Stimulated activated naive CD8-positive, alpha-beta T cell treated with anti-CD3 and anti-CD28 coated beads, Interleukin-15, amount 100 ng/mL, for 72 hours (primary cell): ENCODE data around the gene COL23A1.
A peak's percentile ranks its signal among the peaks of the same experiment; 100 is the strongest.
"Not testable (repeated sequence)": the region's sequence is repeated elsewhere in the genome, so short reads cannot be mapped to it uniquely, and the experiment has no call there.

Experiments
- ATAC-seq: fragments of 150-1000 bp; cut with Tn5 transposase; 2 replicates; pipeline ENCODE4 v1.10.0; 2021; ENCODE audit warnings: mild to moderate bottlenecking, moderate library complexity
- DNase-seq, 2 donors: peaks; one replicate each; pipeline ENCODE4 v3.0.0; 2021 to 2022
- H3K27ac Mint-ChIP-seq, 2 donors: one replicate each; pipeline ENCODE4 v1.8.0; 2022; ENCODE audit warnings: mild to moderate bottlenecking in 2 of 2, mixed read lengths in 2 of 2, moderate library complexity in 2 of 2
- H3K27me3 Mint-ChIP-seq: one replicate; pipeline ENCODE4 v1.8.0; 2022; ENCODE audit warnings: mixed read lengths
- H3K4me1 Mint-ChIP-seq: one replicate; pipeline ENCODE4 v1.8.0; 2022; ENCODE audit warnings: mild to moderate bottlenecking, mixed read lengths
- H3K4me3 Mint-ChIP-seq, 2 donors: one replicate each; pipeline ENCODE4 v1.8.0; 2022; ENCODE audit warnings: mild to moderate bottlenecking in 2 of 2, mixed read lengths in 2 of 2, moderate library complexity in 1 of 2
- H3K9me3 Mint-ChIP-seq, 2 donors: one replicate each; pipeline ENCODE4 v1.8.0; 2022; ENCODE audit warnings: mixed read lengths in 2 of 2

The COL23A1 gene

GRCh38 chr5:178490935-178491652, 99.1 kb downstream of the COL23A1 start:
- Mint-ChIP-seq H3K4me3 (no peak overlapping the region), H3K27me3 (peaks cover 12% of the 10 kb centered on the region), H3K27ac (no peak overlapping the region), H3K9me3 (no peaks in the 10 kb centered on the region), H3K4me1 (no peaks in the 10 kb centered on the region)
- DNase-seq (no peak), ATAC-seq (no peak)

GRCh38 chr5:178489271-178489976, 100.8 kb downstream of the COL23A1 start:
- no peaks in the 10 kb centered on the region for H3K4me1 Mint-ChIP-seq
- H3K9me3 Mint-ChIP-seq, result no peaks in the 10 kb centered on the region
- H3K27me3 Mint-ChIP-seq, result peaks cover 12% of the 10 kb centered on the region
- no peak overlapping the region for H3K4me3 Mint-ChIP-seq
- no peak for ATAC-seq
- DNase-seq, result no peak
- H3K27ac Mint-ChIP-seq, result peak overlapping the region in 1 of 2 donors; percentile 82

GRCh38 chr5:178488696-178489095, 101.5 kb downstream of the COL23A1 start:
- no peak for DNase-seq
- peaks cover 2% of the 10 kb centered on the region for H3K4me1 Mint-ChIP-seq
- H3K4me3 Mint-ChIP-seq, result no peak overlapping the region
- no peak overlapping the region for H3K27ac Mint-ChIP-seq
- H3K9me3 Mint-ChIP-seq, result no peaks in the 10 kb centered on the region
- H3K27me3 Mint-ChIP-seq, result peaks cover 12% of the 10 kb centered on the region
- no peak for ATAC-seq

GRCh38 chr5:178487911-178488600, 102.1 kb downstream of the COL23A1 start:
- H3K4me1 Mint-ChIP-seq, result peaks cover 7% of the 10 kb centered on the region
- no peaks in the 10 kb centered on the region for H3K9me3 Mint-ChIP-seq
- H3K27ac Mint-ChIP-seq, result no peak overlapping the region
- H3K27me3 Mint-ChIP-seq, result peaks cover 12% of the 10 kb centered on the region
- DNase-seq, result no peak
- ATAC-seq, result no peak
- H3K4me3 Mint-ChIP-seq, result no peak overlapping the region

- H3K9me3 Mint-ChIP-seq, DNase-seq, H3K4me3 Mint-ChIP-seq, H3K27ac Mint-ChIP-seq, H3K4me1 Mint-ChIP-seq, ATAC-seq: not testable (repeated sequence)
- H3K27me3 Mint-ChIP-seq, result peaks cover 12% of the 10 kb centered on the region
Observed at GRCh38 chr5:178486878-178487512, 103.2 kb downstream of the COL23A1 start.

- Mint-ChIP-seq H3K27me3 (peaks cover 12% of the 10 kb centered on the region), H3K4me3 (no peak overlapping the region), H3K27ac (peak overlapping the region in 1 of 2 donors; percentile 84), H3K4me1 (peaks cover 7% of the 10 kb centered on the region), H3K9me3 (peaks cover 5 to 6% of the 10 kb centered on the region in 2 donors)
- ATAC-seq, result no peak
- DNase-seq, result no peak
Observed at GRCh38 chr5:178486239-178486641, 104.0 kb downstream of the COL23A1 start.

GRCh38 chr5:178483620-178484019, 106.6 kb downstream of the COL23A1 start:
- DNase-seq, result peak; percentile 41 to 60
- H3K9me3 Mint-ChIP-seq, result peaks cover 5 to 6% of the 10 kb centered on the region in 2 donors
- peaks cover 7% of the 10 kb centered on the region for H3K4me1 Mint-ChIP-seq
- ATAC-seq, result peak; percentile 95
- peak overlapping the region; percentile 86 to 95 for H3K27ac Mint-ChIP-seq
- peak overlapping the region; percentile 79 to 83 for H3K4me3 Mint-ChIP-seq
- H3K27me3 Mint-ChIP-seq, result no peaks in the 10 kb centered on the region

GRCh38 chr5:178479261-178479660, 110.9 kb downstream of the COL23A1 start:
- no peak for DNase-seq
- ATAC-seq, result no peak
- Mint-ChIP-seq H3K27ac (no peak overlapping the region), H3K27me3 (no peaks in the 10 kb centered on the region), H3K4me3 (no peak overlapping the region), H3K4me1 (peaks cover 9% of the 10 kb centered on the region), H3K9me3 (peaks cover 5 to 6% of the 10 kb centered on the region in 2 donors)

- no peak overlapping the region for H3K27ac Mint-ChIP-seq
- H3K4me1 Mint-ChIP-seq, result peaks cover 12% of the 10 kb centered on the region
- no peak for DNase-seq
- no peaks in the 10 kb centered on the region for H3K27me3 Mint-ChIP-seq
- H3K9me3 Mint-ChIP-seq, result peaks cover 5 to 6% of the 10 kb centered on the region in 2 donors
- no peak overlapping the region for H3K4me3 Mint-ChIP-seq
- ATAC-seq, result no peak
Observed at GRCh38 chr5:178478370-178478769, 111.8 kb downstream of the COL23A1 start.

GRCh38 chr5:178477802-178478201, 112.4 kb downstream of the COL23A1 start:
- no peaks in the 10 kb centered on the region for H3K27me3 Mint-ChIP-seq
- DNase-seq, result no peak
- H3K4me1 Mint-ChIP-seq, result peaks cover 11% of the 10 kb centered on the region
- H3K27ac Mint-ChIP-seq, result peak overlapping the region in 1 of 2 donors; percentile 56
- no peak for ATAC-seq
- peaks cover 5 to 6% of the 10 kb centered on the region in 2 donors for H3K9me3 Mint-ChIP-seq
- no peak overlapping the region for H3K4me3 Mint-ChIP-seq

- ATAC-seq (no peak), DNase-seq (no peak)
- no peak overlapping the region for H3K27ac Mint-ChIP-seq
- peaks cover 1 to 2% of the 10 kb centered on the region in 2 donors for H3K9me3 Mint-ChIP-seq
- H3K27me3 Mint-ChIP-seq, result no peaks in the 10 kb centered on the region
- H3K4me3 Mint-ChIP-seq, result no peak overlapping the region
- peaks cover 11% of the 10 kb centered on the region for H3K4me1 Mint-ChIP-seq
Observed at GRCh38 chr5:178476972-178477754, 113.0 kb downstream of the COL23A1 start.

- Mint-ChIP-seq H3K27me3 (no peaks in the 10 kb centered on the region), H3K4me1 (peaks cover 11% of the 10 kb centered on the region), H3K27ac (no peak overlapping the region), H3K4me3 (no peak overlapping the region), H3K9me3 (no peaks in the 10 kb centered on the region)
- ATAC-seq, result no peak
- no peak for DNase-seq
Observed at GRCh38 chr5:178476531-178476930, 113.7 kb downstream of the COL23A1 start.

- Mint-ChIP-seq H3K27me3 (no peaks in the 10 kb centered on the region), H3K9me3 (no peaks in the 10 kb centered on the region)
Observed at GRCh38 chr5:178475422-178475821, 114.8 kb downstream of the COL23A1 start.

GRCh38 chr5:178474562-178475184, 115.5 kb downstream of the COL23A1 start:
- ATAC-seq, result no peak
- Mint-ChIP-seq H3K4me1 (peaks cover 11% of the 10 kb centered on the region), H3K27me3 (no peaks in the 10 kb centered on the region), H3K27ac (no peak overlapping the region), H3K9me3 (no peaks in the 10 kb centered on the region), H3K4me3 (no peak overlapping the region)
- no peak for DNase-seq

More at GRCh38 chr5:178475422-178475821, 114.8 kb downstream of the COL23A1 start:
- H3K4me1 Mint-ChIP-seq, result peaks cover 11% of the 10 kb centered on the region
- no peak for ATAC-seq
- no peak overlapping the region for H3K4me3 Mint-ChIP-seq
- DNase-seq, result no peak
- no peak overlapping the region for H3K27ac Mint-ChIP-seq
